H1 (cell line): Measurements from ENCODE around the gene LAMTOR4. TPM values are rescaled to one million over a fixed set of nuclear protein-coding genes. Genes with fewer than 3 reads are reported as not detected.

Experiments used
- CTCF ChIA-PET: fragments of 300-600 bp; sonication (Branson Sonifier 250); formaldehyde crosslinking; loops from one replicate; lab custom pipeline; 2021; ENCODE audit not compliant: partially characterized antibody; lab: Charles Lee
- POLR2A ChIA-PET: fragments of 300-600 bp; sonication (Branson Sonifier 250); formaldehyde crosslinking; loops from one replicate; lab custom pipeline; 2021; ENCODE audit warnings: inconsistent platforms; ENCODE audit not compliant: partially characterized antibody; lab: Charles Lee
- DNase-seq, 2 experiments: peaks; one replicate each; pipeline versions ENCODE4 v3.0.0 to v3.0.0-alpha.2; 2010 to 2022; ENCODE audit warnings: low spot score in 2 of 2, low read depth in 1 of 2, mixed read lengths in 1 of 2
- FAIRE-seq: peaks from 2 replicates; lab custom pipeline; 2011; peaks lifted over from hg19 to GRCh38; lab: Jason Lieb, UNC
- H2AFZ ChIP-seq: 2 replicates; pipeline ENCODE4 v1.8.1; 2012; ENCODE audit warnings: low read length, inconsistent platforms
- H2AK5ac ChIP-seq: 2 replicates; pipeline ENCODE4 v1.6.1; 2013; ENCODE audit warnings: low read depth, low read length
- H2BK120ac ChIP-seq: replicated peaks from 2 replicates; pipeline ENCODE3; 2013; ENCODE audit warnings: low read depth, low read length, inconsistent platforms
- H2BK12ac ChIP-seq: 2 replicates; pipeline ENCODE4 v1.6.1; 2013; ENCODE audit warnings: low read depth, low read length
- H2BK15ac ChIP-seq: 2 replicates; pipeline ENCODE4 v1.6.1; 2013; ENCODE audit warnings: low read length
- H2BK20ac ChIP-seq: 2 replicates; pipeline ENCODE4 v1.6.1; 2013; ENCODE audit warnings: low read length
- H2BK5ac ChIP-seq: 2 replicates; pipeline ENCODE4 v1.6.1; 2013; ENCODE audit warnings: low read depth, low read length
- H3K14ac ChIP-seq: 2 replicates; pipeline ENCODE4 v1.6.1; 2013; ENCODE audit warnings: inconsistent platforms; ENCODE audit not compliant: insufficient read length
- H3K18ac ChIP-seq: 2 replicates; pipeline ENCODE4 v1.6.1; 2013; ENCODE audit warnings: low read length; ENCODE audit errors: extremely low read depth
- H3K23ac ChIP-seq: 2 replicates; pipeline ENCODE4 v1.6.1; 2013; ENCODE audit warnings: inconsistent platforms; ENCODE audit not compliant: insufficient read length
- H3K23me2 ChIP-seq: 2 replicates; pipeline ENCODE4 v1.6.1; 2013; ENCODE audit warnings: low read depth, low read length
- H3K27ac ChIP-seq: 2 replicates; pipeline ENCODE4 v1.6.1; 2011; ENCODE audit warnings: low read depth, low read length, inconsistent platforms
- H3K27me3 ChIP-seq, 4 experiments: replicated peaks in 1 of 4; 1 replicate in 1 of 4; 2 replicates in 3 of 4; pipeline versions ENCODE4 v1.6.1 to v1.8.1; 2011 to 2013; ENCODE audit warnings: low read length in 3 of 4, mild to moderate bottlenecking in 3 of 4, inconsistent platforms in 2 of 4, mixed read lengths in 2 of 4, moderate library complexity in 1 of 4; ENCODE audit not compliant: control insufficient read depth in 3 of 4, insufficient read depth in 3 of 4; ENCODE audit errors: extremely low read depth in 1 of 4
- H3K36me3 ChIP-seq, 4 experiments: 2 replicates each; pipeline versions ENCODE4 v1.6.1 to v1.8.1; 2011 to 2013; ENCODE audit warnings: mild to moderate bottlenecking in 4 of 4, low read length in 3 of 4, moderate library complexity in 2 of 4, control low read depth in 1 of 4, inconsistent platforms in 1 of 4; ENCODE audit not compliant: insufficient read depth in 4 of 4, control insufficient read depth in 2 of 4
- H3K4ac ChIP-seq: replicated peaks from 2 replicates; pipeline ENCODE3; 2013; ENCODE audit warnings: low read length, low read depth, mixed read lengths, inconsistent platforms; ENCODE audit not compliant: insufficient read length
- H3K4me1 ChIP-seq, 4 experiments: replicated peaks in 1 of 4; 1 replicate in 1 of 4; 2 replicates in 3 of 4; pipeline versions ENCODE4 v1.6.1 to v1.8.1; 2011 to 2013; ENCODE audit warnings: low read length in 3 of 4, inconsistent platforms in 2 of 4, mixed read lengths in 1 of 4; ENCODE audit not compliant: insufficient read depth in 4 of 4, control insufficient read depth in 3 of 4
- H3K4me2 ChIP-seq, 2 experiments: 2 replicates each; pipeline versions ENCODE4 v1.6.1 to v1.8.1; 2011 to 2013; ENCODE audit warnings: low read depth in 2 of 2, low read length in 2 of 2, control low read depth in 1 of 2, inconsistent platforms in 1 of 2, mild to moderate bottlenecking in 1 of 2; ENCODE audit not compliant: insufficient read depth in 1 of 2
- H3K4me3 ChIP-seq, 4 experiments: fragments of 200-600, 300-600 bp in 1 of 4; sonication (generic), shearing (Covaris generic), sonication (Bioruptor Twin) in 1 of 4; 2 replicates each; pipeline versions ENCODE4 v1.5.1 to v1.8.1; 2011 to 2016; ENCODE audit warnings: low read length in 4 of 4, low read depth in 3 of 4, control low read depth in 2 of 4, inconsistent platforms in 2 of 4, mild to moderate bottlenecking in 2 of 4, mixed read lengths in 1 of 4, moderate library complexity in 1 of 4; ENCODE audit not compliant: insufficient read depth in 2 of 4; ENCODE audit errors: extremely low read depth in 1 of 4
- H3K56ac ChIP-seq: replicated peaks from 2 replicates; pipeline ENCODE3; 2013; ENCODE audit warnings: low read depth, mild to moderate bottlenecking, mixed read lengths, low read length, inconsistent platforms; ENCODE audit not compliant: insufficient read length
- H3K79me1 ChIP-seq: 2 replicates; pipeline ENCODE4 v1.6.1; 2013; ENCODE audit warnings: low read depth, low read length, control low read depth
- H3K79me2 ChIP-seq, 2 experiments: 2 replicates each; pipeline versions ENCODE4 v1.6.1 to v1.8.1; 2012 to 2013; ENCODE audit warnings: low read length in 2 of 2, mild to moderate bottlenecking in 2 of 2, inconsistent platforms in 1 of 2; ENCODE audit not compliant: insufficient read depth in 2 of 2, control insufficient read depth in 1 of 2
- H3K9ac ChIP-seq, 4 experiments: replicated peaks in 1 of 4; 1 replicate in 1 of 4; 2 replicates in 3 of 4; pipeline versions ENCODE4 v1.6.1 to v1.8.1; 2011 to 2013; ENCODE audit warnings: low read depth in 3 of 4, low read length in 3 of 4, control low read depth in 2 of 4, mild to moderate bottlenecking in 2 of 4, moderate library complexity in 2 of 4, inconsistent platforms in 1 of 4; ENCODE audit errors: extremely low read depth in 1 of 4
- H3K9me3 ChIP-seq, 2 experiments: 2 replicates each; pipeline versions ENCODE4 v1.6.1 to v1.8.1; 2012 to 2013; ENCODE audit warnings: mild to moderate bottlenecking in 2 of 2, moderate library complexity in 2 of 2, control low read depth in 1 of 2, inconsistent platforms in 1 of 2, low read depth in 1 of 2, low read length in 1 of 2, mixed read lengths in 1 of 2; ENCODE audit not compliant: insufficient read depth in 2 of 2
- H4K20me1 ChIP-seq, 2 experiments: replicated peaks in 1 of 2; 2 replicates each; pipeline versions ENCODE3 to v1.8.1; 2011 to 2013; ENCODE audit warnings: inconsistent platforms in 2 of 2, low read length in 2 of 2, mild to moderate bottlenecking in 1 of 2; ENCODE audit not compliant: insufficient read depth in 2 of 2, control insufficient read depth in 1 of 2
- H4K5ac ChIP-seq: 2 replicates; pipeline ENCODE4 v1.6.1; 2013; ENCODE audit warnings: low read length, low read depth, mixed read lengths, inconsistent platforms; ENCODE audit not compliant: insufficient read length
- H4K8ac ChIP-seq: 2 replicates; pipeline ENCODE4 v1.8.0; 2013; ENCODE audit warnings: mild to moderate bottlenecking, moderate library complexity, low read length, inconsistent platforms; ENCODE audit not compliant: insufficient read depth; ENCODE audit errors: extremely low read depth
- H4K91ac ChIP-seq: replicated peaks from 2 replicates; pipeline ENCODE3; 2013; ENCODE audit warnings: low read length, mixed read lengths, inconsistent platforms; ENCODE audit not compliant: insufficient read length
- CTCF ChIP-seq, 3 experiments: IDR thresholded peaks; 1 replicate in 2 of 3; 2 replicates in 1 of 3; pipeline versions ENCODE4 v1.5.1 to v1.6.1; 2011; ENCODE audit warnings: low read length in 3 of 3, mild to moderate bottlenecking in 3 of 3, inconsistent platforms in 2 of 3, low read depth in 1 of 3, moderate library complexity in 1 of 3; ENCODE audit not compliant: insufficient read depth in 1 of 3; ENCODE audit errors: control extremely low read depth in 1 of 3
- GTF2F1 ChIP-seq: IDR thresholded peaks from 2 replicates; pipeline ENCODE4 v1.6.1; 2012; ENCODE audit warnings: low read depth, low read length, improper control_type of control experiment, borderline replicate concordance
- WGBS, 2 experiments: shearing (Covaris generic) in 1 of 2; methylation state at CpG; one replicate each; pipeline versions ENCODE4 v1.1.6 to v1.1.7; 2013 to 2015; ENCODE audit warnings: low lambda C conversion rate in 2 of 2, mixed read lengths in 2 of 2, inconsistent platforms in 1 of 2, low coverage in 1 of 2, missing lambda C conversion rate in 1 of 2; ENCODE audit not compliant: insufficient replicate concordance in 2 of 2, insufficient coverage in 1 of 2, insufficient read length in 1 of 2; ENCODE audit errors: extremely low coverage in 1 of 2, missing lambda C conversion rate in 1 of 2; 5-methylcytosine and 5-hydroxymethylcytosine counted together
- polyA plus RNA-seq, 7 experiments: library from polyadenylated mRNA; depleted of rRNA in 3 of 7; stranded (reverse) in 5 of 7; unstranded in 2 of 7; fragments of >200 nt in 5 of 7; fragments of 200-250 nt in 2 of 7; gene quantifications; 1 replicate in 5 of 7; 2 replicates in 1 of 7; 4 replicates in 1 of 7; pipeline versions ENCODE4 v1.2.1 to v1.2.3, GENCODE V29; 2011 to 2013; ENCODE audit warnings: missing spikeins in 2 of 7, mixed read lengths in 2 of 7
- total RNA-seq: library from RNA; stranded (reverse); fragmentation: NEBNext Ultra II Directional; extraction: Animal tissue kit (Norgen Biotek cat#: 25700); gene quantifications from 2 replicates; pipeline ENCODE4 v1.2.1, GENCODE V29; 2021

Gene LAMTOR4
- total and polyA plus RNA-seq, 2 of the 8 experiments (the other 6 are each of a cell fraction or from before 2014, with no cell fraction given): 153 to 622 TPM

DNA sequence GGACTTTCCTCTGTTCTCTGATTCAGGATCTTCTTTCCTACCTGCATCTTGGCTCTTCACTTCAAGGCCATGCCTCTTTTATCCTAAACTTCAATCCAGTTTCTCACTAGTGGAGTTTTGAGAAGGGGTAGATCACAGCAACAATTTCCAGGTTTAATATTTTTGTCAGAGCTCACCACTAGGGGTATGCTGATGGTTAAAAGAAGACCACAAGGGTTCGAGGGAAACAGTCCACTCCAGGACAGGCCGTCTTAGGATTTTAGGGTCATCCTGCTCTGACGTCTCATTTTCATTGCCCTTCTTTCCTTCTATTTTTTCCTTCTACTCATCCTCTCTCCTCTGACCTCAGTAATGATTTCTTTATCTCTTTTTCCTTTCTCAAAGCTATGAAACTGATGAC, 40.3 kb downstream of the LAMTOR4 start:
- Histone ChIP-seq H4K91ac (no peak overlapping the region), H3K4me1 (no peaks in the 10 kb centered on the region), H2AFZ (no peak overlapping the region), H2BK5ac (no peak overlapping the region), H3K9ac (no peak overlapping the region), H3K9me3 (no peaks in the 10 kb centered on the region), H3K23ac (no peak overlapping the region), H3K4me3 (no peak overlapping the region), H4K5ac (no peak overlapping the region), H3K36me3 (no peaks in the 10 kb centered on the region), H2BK120ac (no peak overlapping the region), H3K4me2 (no peak overlapping the region), H3K18ac (no peak overlapping the region), H3K56ac (no peak overlapping the region), H4K8ac (no peak overlapping the region), H3K79me2 (no peaks in the 10 kb centered on the region), H3K4ac (no peak overlapping the region), H2BK12ac (0 out of 2 replicates have a peak overlapping the region, but pooled peaks have one; percentile 9), H3K27me3 (no peaks in the 10 kb centered on the region; a peak in 1 of 7 replicates), H2BK15ac (no peak overlapping the region), H2AK5ac (0 out of 2 replicates have a peak overlapping the region, but pooled peaks have one; percentile 65), H3K79me1 (no peaks in the 10 kb centered on the region), H3K23me2 (no peaks in the 10 kb centered on the region), H2BK20ac (no peak overlapping the region), H4K20me1 (no peaks in the 10 kb centered on the region), H3K27ac (no peak overlapping the region), H3K14ac (no peak overlapping the region)
- DNase-seq (no peak), FAIRE-seq (no peak)
- TF ChIP-seq GTF2F1 (no peak), CTCF (IDR thresholded peaks at IDR 0.05; ENCODE audit: control extremely low read depth in 1 of 3, insufficient read depth in 1 of 3, low read depth in 1 of 3, low read length in 3 of 3) (peak in 1 of 3 experiments; percentile 20; a peak in 1 of 4 replicates)
- WGBS, 2 experiments: 83% methylated on average over 3 of the region's 3 CpGs; no CpG with 5 or more reads in 1 of the 2 experiments
- ChIA-PET CTCF (interaction anchor here (0.8 to 3.5 kb wide), 11 partner anchors 9 to 59 kb away, joined by 3 to 16 read pairs (median 4); partner anchors contain the start of genes GPC2, LAMTOR4 and STAG3), POLR2A (interaction anchor here (1.4 to 1.8 kb wide), 2 partner anchors 9 to 88 kb away, joined by 3 to 4 read pairs; partner anchors contain the start of genes AP4M1 and MCM7)
